ENCODE results near the gene XYLT2. TPM values are rescaled to one million over a fixed set of nuclear protein-coding genes. Genes with fewer than 3 reads are reported as not detected.

The XYLT2 gene
- total and polyA plus RNA-seq, 2 of the 8 experiments (the other 6 are each of a cell fraction or from before 2014, with no cell fraction given) = 28.0 to 29.9 TPM

- Histone ChIP-seq H4K8ac (ENCODE audit: extremely low read depth, insufficient read depth, low read length) (no peak overlapping the region), H2AK5ac (ENCODE audit: low read depth, low read length) (no peak overlapping the region), H3K56ac (replicated peaks; ENCODE audit: insufficient read length, low read depth, low read length) (no peak overlapping the region), H3K79me1 (ENCODE audit: low read depth, low read length) (no peaks in the 10 kb centered on the region), H3K27me3 (replicated peaks in 1 of 4; ENCODE audit: control insufficient read depth in 3 of 4, extremely low read depth in 1 of 4, insufficient read depth in 3 of 4, low read length in 3 of 4) (no peaks in the 10 kb centered on the region), H2BK12ac (ENCODE audit: low read depth, low read length) (no peak overlapping the region), H2BK20ac (ENCODE audit: low read length) (no peak overlapping the region), H2AFZ (ENCODE audit: low read length) (no peak overlapping the region), H4K20me1 (replicated peaks in 1 of 2; ENCODE audit: control insufficient read depth in 1 of 2, insufficient read depth in 2 of 2, low read length in 2 of 2) (peaks cover 8 to 22% of the 10 kb centered on the region in 2 experiments), H4K5ac (ENCODE audit: insufficient read length, low read depth, low read length) (no peak overlapping the region), H3K9me3 (ENCODE audit: insufficient read depth in 2 of 2, low read depth in 1 of 2, low read length in 1 of 2) (no peaks in the 10 kb centered on the region), H3K27ac (ENCODE audit: low read depth, low read length) (no peak overlapping the region), H3K4me3 (ENCODE audit: extremely low read depth in 1 of 4, insufficient read depth in 2 of 4, low read depth in 3 of 4, low read length in 4 of 4) (no peak overlapping the region), H3K79me2 (ENCODE audit: control insufficient read depth in 1 of 2, insufficient read depth in 2 of 2, low read length in 2 of 2) (no peaks in the 10 kb centered on the region), H3K9ac (replicated peaks in 1 of 4; ENCODE audit: extremely low read depth in 1 of 4, low read depth in 3 of 4, low read length in 3 of 4) (no peak overlapping the region), H3K4me2 (ENCODE audit: insufficient read depth in 1 of 2, low read depth in 2 of 2, low read length in 2 of 2) (no peak overlapping the region), H3K18ac (ENCODE audit: extremely low read depth, low read length) (no peak overlapping the region), H2BK5ac (ENCODE audit: low read depth, low read length) (no peak overlapping the region; the same call in 1 of the 2 replicates), H2BK120ac (replicated peaks; ENCODE audit: low read depth, low read length) (no peak overlapping the region), H4K91ac (replicated peaks; ENCODE audit: insufficient read length, low read length) (no peak overlapping the region), H3K23ac (ENCODE audit: insufficient read length) (no peak overlapping the region), H3K23me2 (ENCODE audit: low read depth, low read length) (no peaks in the 10 kb centered on the region), H3K4ac (replicated peaks; ENCODE audit: insufficient read length, low read depth, low read length) (no peak overlapping the region), H3K14ac (ENCODE audit: insufficient read length) (no peak overlapping the region), H2BK15ac (ENCODE audit: low read length) (no peak overlapping the region), H3K36me3 (ENCODE audit: control insufficient read depth in 2 of 4, insufficient read depth in 4 of 4, low read length in 3 of 4) (peaks cover 15 to 37% (median 22%) of the 10 kb centered on the region in 4 experiments; a peak in 7 of 8 replicates), H3K4me1 (replicated peaks in 1 of 4; ENCODE audit: control insufficient read depth in 3 of 4, insufficient read depth in 4 of 4, low read length in 3 of 4) (peaks cover 0 to 27% (median 11%) of the 10 kb centered on the region in 4 experiments; a peak in 6 of 7 replicates)
- CTCF ChIA-PET (ENCODE audit: partially characterized antibody) = interaction anchor here (0.6 to 6.1 kb wide), 13 partner anchors 11 to 363 kb away, joined by 3 to 58 read pairs (median 4); partner anchors contain the start of gene LRRC59
- no peak for TF ChIP-seq CBX8 (IDR thresholded peaks at IDR 0.05; ENCODE audit: borderline replicate concordance, low read depth, low read length)
- no peak for DNase-seq (ENCODE audit: low read depth in 1 of 2, low spot score in 2 of 2)
- POLR2A ChIA-PET (ENCODE audit: partially characterized antibody) = interaction anchor here (0.6 to 20.2 kb wide), 6 partner anchors 15 to 134 kb away, joined by 3 to 313 read pairs (median 3); partner anchors contain the start of genes EME1, LRRC59, MRPL27 and XYLT2
- no peak for FAIRE-seq
- 54% methylated on average over 2 of the region's 2 CpGs; no CpG with 5 or more reads in 1 of the 2 experiments for WGBS, 2 experiments (ENCODE audit: extremely low coverage in 1 of 2, insufficient coverage in 1 of 2, insufficient read length in 1 of 2, insufficient replicate concordance in 2 of 2, low coverage in 1 of 2, low lambda C conversion rate in 2 of 2, missing lambda C conversion rate in 1 of 2)
These were observed 19.2 kb downstream of the XYLT2 start for GRCh38 chr17:50365165-50365564.
